HepG2 (cell line): Measurements from ENCODE around the gene ATP6V0E1. TPM values are rescaled to one million over a fixed set of nuclear protein-coding genes. Genes with fewer than 3 reads are reported as not detected.

Source experiments
- ARHGAP35 ChIP-seq: sonication (generic); formaldehyde crosslinking; IDR thresholded peaks from 2 replicates; pipeline ENCODE4 v1.9.0; 2022; ENCODE audit warnings: mild to moderate bottlenecking, inconsistent platforms, moderate library complexity, missing genetic modification reagents, borderline replicate concordance
- ARNT ChIP-seq: fragments of 450-650 bp; IDR thresholded peaks from 2 replicates; pipeline ENCODE4 v1.6.1; 2017
- FOXA1 ChIP-seq, 2 experiments: fragments of 450-650 bp in 1 of 2; sonication (generic) in 1 of 2; formaldehyde crosslinking in 1 of 2; IDR thresholded peaks; 2 replicates each; pipeline versions ENCODE4 v1.4.0 to v1.6.1; 2016 to 2020; ENCODE audit warnings: missing genetic modification reagents in 1 of 2
- HNRNPH1 ChIP-seq: fragments of 200-400 bp; formaldehyde crosslinking; optimal IDR thresholded peaks from 2 replicates; pipeline ENCODE3; 2017; ENCODE audit warnings: mild to moderate bottlenecking, low read depth, low read length
- KLF12 ChIP-seq: sonication (generic); formaldehyde crosslinking; IDR thresholded peaks from 2 replicates; pipeline ENCODE4 v1.4.0; 2020; ENCODE audit warnings: missing genetic modification reagents, borderline replicate concordance
- KLF15 ChIP-seq: sonication (generic); formaldehyde crosslinking; IDR thresholded peaks from 2 replicates; pipeline ENCODE4 v1.8.1; 2023; ENCODE audit warnings: borderline replicate concordance, mild to moderate bottlenecking, inconsistent platforms, missing genetic modification reagents, mixed read lengths
- LCORL ChIP-seq, 2 experiments: fragments of 450-650 bp in 1 of 2; sonication (generic) in 1 of 2; formaldehyde crosslinking in 1 of 2; IDR thresholded peaks; 2 replicates each; pipeline versions ENCODE4 v1.5.0 to v1.6.1; 2017 to 2020; ENCODE audit warnings: antibody characterized with exemption in 1 of 2, missing genetic modification reagents in 1 of 2
- MAZ ChIP-seq, 2 experiments: sonication (generic) in 1 of 2; formaldehyde crosslinking in 1 of 2; IDR thresholded peaks; 2 replicates each; pipeline versions ENCODE4 v1.5.0 to v1.6.1; 2012 to 2020; ENCODE audit warnings: low read depth in 2 of 2, mild to moderate bottlenecking in 2 of 2, borderline replicate concordance in 1 of 2, improper control_type of control experiment in 1 of 2, low read length in 1 of 2, missing genetic modification reagents in 1 of 2, moderate library complexity in 1 of 2
- MED8 ChIP-seq: sonication (generic); formaldehyde crosslinking; IDR thresholded peaks from 2 replicates; pipeline ENCODE4 v1.8.1; 2023; ENCODE audit warnings: mild to moderate bottlenecking, missing genetic modification reagents; ENCODE audit not compliant: insufficient replicate concordance
- MNT ChIP-seq: fragments of 450-650 bp; IDR thresholded peaks from 2 replicates; pipeline ENCODE4 v1.6.1; 2016
- MXD3 ChIP-seq: IDR thresholded peaks from 2 replicates; pipeline ENCODE4 v1.6.1; 2016; ENCODE audit warnings: mild to moderate bottlenecking, missing biosample characterization, missing genetic modification reagents
- NCOR1 ChIP-seq: fragments of 200-600 bp; sonication (generic); IDR thresholded peaks from 2 replicates; pipeline ENCODE4 v1.7.0; 2017; ENCODE audit warnings: antibody characterized with exemption, low read length, borderline replicate concordance
- PAXIP1 ChIP-seq: sonication (generic); formaldehyde crosslinking; conservative IDR thresholded peaks from 2 replicates; pipeline ENCODE4 v1.4.0; 2020; ENCODE audit warnings: mild to moderate bottlenecking, missing genetic modification reagents, moderate library complexity
- SP4 ChIP-seq: sonication (generic); formaldehyde crosslinking; IDR thresholded peaks from 2 replicates; pipeline ENCODE4 v1.8.1; 2023; ENCODE audit warnings: mild to moderate bottlenecking, missing genetic modification reagents
- SP5 ChIP-seq: IDR thresholded peaks from 2 replicates; pipeline ENCODE4 v1.6.1; 2016; ENCODE audit warnings: low read depth, borderline replicate concordance
- ZBTB8A ChIP-seq: sonication (generic); formaldehyde crosslinking; IDR thresholded peaks from 2 replicates; pipeline ENCODE4 v1.4.0; 2020; ENCODE audit warnings: mild to moderate bottlenecking, low read depth, missing genetic modification reagents, borderline replicate concordance
- ZGPAT ChIP-seq: IDR thresholded peaks from 2 replicates; pipeline ENCODE4 v1.6.1; 2016; ENCODE audit warnings: mild to moderate bottlenecking
- ZNF34 ChIP-seq: sonication (generic); formaldehyde crosslinking; IDR thresholded peaks from 2 replicates; pipeline ENCODE4 v1.4.0; 2020; ENCODE audit warnings: mild to moderate bottlenecking, missing genetic modification reagents, borderline replicate concordance
- ZNF430 ChIP-seq: sonication (generic); formaldehyde crosslinking; IDR thresholded peaks from 2 replicates; pipeline ENCODE4 v1.9.0; 2021; ENCODE audit warnings: mild to moderate bottlenecking, missing genetic modification reagents
- ZNF790 ChIP-seq: sonication (generic); formaldehyde crosslinking; IDR thresholded peaks from 2 replicates; pipeline ENCODE4 v1.8.0; 2022; ENCODE audit warnings: missing genetic modification reagents, mild to moderate bottlenecking, borderline replicate concordance
- ZZZ3 ChIP-seq: sonication (generic); formaldehyde crosslinking; IDR thresholded peaks from 2 replicates; pipeline ENCODE4 v1.4.0; 2020; ENCODE audit warnings: missing genetic modification reagents, mild to moderate bottlenecking, borderline replicate concordance
- polyA plus RNA-seq, 8 experiments: library from polyadenylated mRNA; depleted of rRNA in 3 of 8; stranded (reverse) in 7 of 8; unstranded in 1 of 8; fragments of >200 nt; fragmentation: Illumina TruSeq in 4 of 8; extraction: Trizol in 4 of 8; gene quantifications; 2 replicates each; pipeline versions ENCODE4 v1.2.1 to v1.2.3, GENCODE V29; 2011 to 2016; ENCODE audit warnings: low read depth in 4 of 8, missing spikeins in 1 of 8, mixed read lengths in 1 of 8; ENCODE audit not compliant: insufficient read depth in 1 of 8
- total RNA-seq, 5 experiments: library from RNA; depleted of rRNA; stranded (reverse); fragments of >200 nt; fragmentation: Illumina TruSeq; extraction: Trizol; gene quantifications; 2 replicates each; pipeline ENCODE4 v1.2.3, GENCODE V29; 2016; ENCODE audit warnings: low read depth in 1 of 5

The ATP6V0E1 gene
- total and polyA plus RNA-seq, 2 of the 13 experiments (the other 11 are each of a cell fraction or from before 2014, with no cell fraction given): 143 to 215 TPM

DNA sequence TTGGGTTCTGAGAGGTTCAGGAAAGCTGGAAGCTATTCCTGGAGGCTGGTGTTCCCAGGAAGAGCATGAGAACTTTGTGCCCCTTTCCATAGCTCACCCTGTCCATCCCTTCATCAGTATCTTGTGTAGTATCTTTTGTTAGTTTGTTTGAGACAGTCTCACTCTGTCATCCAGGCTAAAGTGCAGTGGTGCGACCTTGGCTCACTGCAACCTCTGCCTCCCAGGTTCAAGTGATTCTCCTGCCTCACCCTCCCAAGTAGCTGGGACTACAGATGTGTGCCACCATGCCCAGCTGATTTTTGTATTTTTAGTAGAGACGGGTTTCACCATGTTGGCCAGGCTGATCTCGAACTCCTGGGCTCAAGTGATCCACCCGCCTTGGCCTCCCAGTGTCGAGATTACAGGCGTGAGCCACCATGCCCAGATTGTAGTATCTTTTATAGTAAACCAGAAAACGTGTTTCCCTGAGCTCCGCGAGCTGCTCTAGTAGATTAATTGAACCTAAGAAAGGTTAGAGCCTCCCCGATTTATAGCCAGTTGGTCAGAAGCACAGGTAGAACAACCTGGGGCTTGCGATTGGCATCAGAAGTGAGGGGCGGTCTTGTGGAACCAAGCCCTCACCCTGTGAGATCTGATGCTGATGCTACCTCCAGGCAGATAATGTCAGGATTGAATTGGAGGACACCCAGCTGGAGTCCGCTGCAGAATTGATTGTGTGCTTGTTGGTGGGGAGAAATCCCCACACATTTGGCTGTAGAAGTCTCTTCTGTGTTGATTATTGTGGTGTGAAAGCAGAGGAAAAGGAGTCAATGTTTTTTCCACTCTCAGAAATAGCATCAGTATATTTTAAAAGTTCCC lies 32.3 kb downstream of the ATP6V0E1 start (continued):
- TF ChIP-seq SP5 (CRISPR knock-in tag): peak; percentile 21; the same call in 1 of the 2 replicates
- TF ChIP-seq PAXIP1 (CRISPR knock-in tag): peak; percentile 78
- peak; percentile 43; the same call in 1 of the 2 replicates for TF ChIP-seq ZNF430 (CRISPR knock-in tag)
- TF ChIP-seq MAZ (IDR thresholded peaks at IDR 0.05; ENCODE audit: borderline replicate concordance, low read depth, low read length): no peak
- TF ChIP-seq MAZ (CRISPR knock-in tag; IDR thresholded peaks at IDR 0.05; ENCODE audit: low read depth): no peak
- TF ChIP-seq ZNF34 (CRISPR knock-in tag): no peak
- no peak for TF ChIP-seq ZZZ3 (CRISPR knock-in tag)
- TF ChIP-seq HNRNPH1: no peak
- TF ChIP-seq KLF15 (CRISPR knock-in tag): no peak
- TF ChIP-seq LCORL (IDR thresholded peaks at IDR 0.05): no peak
- TF ChIP-seq LCORL (CRISPR knock-in tag; IDR thresholded peaks at IDR 0.05): 0 out of 2 replicates have a peak, but pooled peaks have one; percentile 22
- no peak for TF ChIP-seq ZBTB8A (CRISPR knock-in tag)
- no peak for TF ChIP-seq ARHGAP35
- no peak for TF ChIP-seq MED8 (CRISPR knock-in tag)
- no peak for TF ChIP-seq NCOR1
- TF ChIP-seq FOXA1 (IDR thresholded peaks at IDR 0.05): no peak
- 0 out of 2 replicates have a peak, but pooled peaks have one; percentile 6 for TF ChIP-seq FOXA1 (CRISPR knock-in tag; IDR thresholded peaks at IDR 0.05)
- no peak for TF ChIP-seq MXD3 (CRISPR knock-in tag)
- no peak for TF ChIP-seq ZNF790
- TF ChIP-seq MNT: no peak
- TF ChIP-seq KLF12 (CRISPR knock-in tag): no peak
- no peak for TF ChIP-seq ARNT
- no peak; the same call in 1 of the 2 replicates for TF ChIP-seq ZGPAT (CRISPR knock-in tag)
- TF ChIP-seq SP4 (CRISPR knock-in tag): peak; percentile 36; the same call in 1 of the 2 replicates
